Nephron progenitor cell (in vitro differentiated cells): ENCODE results near the gene OR2A5.

Experiments used
- DNase-seq: peaks from one replicate; pipeline ENCODE4 v3.0.0; 2021
- H3K27ac Mint-ChIP-seq: 2 replicates; pipeline ENCODE4 v1.8.0; 2021; ENCODE audit warnings: mild to moderate bottlenecking, moderate library complexity, mixed read lengths
- H3K27me3 Mint-ChIP-seq: 2 replicates; pipeline ENCODE4 v1.8.0; 2021; ENCODE audit warnings: mild to moderate bottlenecking, low read depth, mixed read lengths; ENCODE audit not compliant: poor library complexity
- H3K36me3 Mint-ChIP-seq: 2 replicates; pipeline ENCODE4 v1.8.0; 2021; ENCODE audit warnings: low read depth, mixed read lengths
- H3K4me1 Mint-ChIP-seq: 2 replicates; pipeline ENCODE4 v1.8.0; 2021; ENCODE audit warnings: mixed read lengths
- H3K4me3 Mint-ChIP-seq: 2 replicates; pipeline ENCODE4 v1.8.0; 2021; ENCODE audit warnings: mild to moderate bottlenecking, moderate library complexity, mixed read lengths
- H3K9me3 Mint-ChIP-seq: 2 replicates; pipeline ENCODE4 v1.8.0; 2021; ENCODE audit warnings: mild to moderate bottlenecking, moderate library complexity, mixed read lengths
- CTCF ChIP-seq: fragments of 200-600 bp; sonication (generic); IDR thresholded peaks from 2 replicates; pipeline ENCODE4 v1.5.0; 2021; ENCODE audit warnings: antibody characterized with exemption

The OR2A5 gene

DNA sequence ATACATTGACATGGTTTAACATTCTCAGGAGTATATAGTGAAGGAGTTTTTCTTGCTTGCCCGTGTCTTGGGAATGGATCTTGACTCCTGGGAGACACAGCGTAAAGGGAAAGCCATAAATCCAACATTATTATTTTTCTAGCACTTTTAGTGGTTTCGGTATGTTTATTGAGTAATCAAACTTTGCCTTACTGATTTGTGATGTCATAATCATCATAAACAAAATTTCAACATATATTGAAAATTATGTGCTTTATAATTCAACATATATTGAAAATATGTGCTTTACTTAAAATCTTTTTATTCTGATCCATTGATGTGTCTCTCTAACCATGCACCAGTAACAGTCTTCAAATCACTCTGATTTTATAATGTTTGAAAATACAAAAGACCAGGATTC, 20.2 kb upstream of the OR2A5 start:
- Mint-ChIP-seq H3K27ac (no peak overlapping the region), H3K4me1 (no peaks in the 10 kb centered on the region), H3K27me3 (no peaks in the 10 kb centered on the region), H3K4me3 (no peak overlapping the region), H3K9me3 (no peaks in the 10 kb centered on the region), H3K36me3 (no peaks in the 10 kb centered on the region)
- TF ChIP-seq CTCF, result no peak
- no peak for DNase-seq

GRCh38 chr7:144032516-144032915, 16.2 kb upstream of the OR2A5 start:
- Mint-ChIP-seq H3K27ac (no peak overlapping the region), H3K9me3 (no peaks in the 10 kb centered on the region), H3K27me3 (no peaks in the 10 kb centered on the region), H3K36me3 (no peaks in the 10 kb centered on the region), H3K4me3 (no peak overlapping the region), H3K4me1 (no peaks in the 10 kb centered on the region)
- TF ChIP-seq CTCF, result no peak
- no peak for DNase-seq

- Mint-ChIP-seq H3K27ac (no peak overlapping the region), H3K9me3 (no peaks in the 10 kb centered on the region), H3K36me3 (no peaks in the 10 kb centered on the region), H3K4me3 (no peak overlapping the region), H3K27me3 (no peaks in the 10 kb centered on the region), H3K4me1 (no peaks in the 10 kb centered on the region)
- TF ChIP-seq CTCF, result no peak
- DNase-seq, result no peak
Observed at GRCh38 chr7:144032985-144033709, 15.6 kb upstream of the OR2A5 start.

GRCh38 chr7:144035385-144035784, 13.4 kb upstream of the OR2A5 start:
- no peak for TF ChIP-seq CTCF
- no peak overlapping the region for H3K27ac Mint-ChIP-seq
- H3K4me1 Mint-ChIP-seq, result no peaks in the 10 kb centered on the region
- no peaks in the 10 kb centered on the region for H3K27me3 Mint-ChIP-seq
- no peaks in the 10 kb centered on the region for H3K36me3 Mint-ChIP-seq
- DNase-seq, result no peak
- no peak overlapping the region for H3K4me3 Mint-ChIP-seq
- no peaks in the 10 kb centered on the region for H3K9me3 Mint-ChIP-seq

DNA sequence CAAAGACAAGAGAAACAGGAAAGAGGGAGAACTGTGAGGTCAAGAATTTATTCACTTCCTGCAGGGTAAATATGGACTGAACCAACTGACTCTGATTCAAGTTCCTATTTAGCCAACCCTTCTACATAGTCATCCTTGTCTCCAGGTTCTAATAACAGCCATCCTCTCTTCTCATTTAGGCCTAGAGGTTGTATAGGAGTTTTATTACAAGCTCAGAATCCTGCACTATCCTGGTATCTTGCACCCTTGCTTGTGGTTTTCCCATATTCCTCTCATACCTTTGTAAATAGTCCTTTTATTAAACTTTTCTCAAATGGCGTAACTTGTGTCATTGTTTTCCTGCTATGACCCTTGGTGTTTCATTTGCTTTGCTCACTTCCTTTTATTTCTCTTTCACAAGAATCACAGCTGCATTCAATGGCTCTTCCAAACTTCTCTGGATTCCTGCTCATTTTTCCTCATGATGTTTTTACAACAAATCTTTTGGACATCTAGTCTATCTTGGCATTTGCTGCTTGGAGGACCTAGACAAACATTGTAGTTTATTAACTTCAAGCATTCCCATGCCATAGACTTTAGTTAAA, 12.4 kb upstream of the OR2A5 start:
- Mint-ChIP-seq H3K27me3 (no peaks in the 10 kb centered on the region), H3K9me3 (no peaks in the 10 kb centered on the region), H3K36me3 (no peaks in the 10 kb centered on the region), H3K27ac (no peak overlapping the region), H3K4me1 (no peaks in the 10 kb centered on the region), H3K4me3 (no peak overlapping the region)
- DNase-seq, result no peak
- TF ChIP-seq CTCF, result no peak
